Inferior parietal cortex (tissue), 1 donor: ENCODE data around the gene RGS6.

Experiments used
- DNase-seq: peaks from one replicate; pipeline ENCODE4 v3.0.0-alpha.2; 2016; ENCODE audit errors: extremely low spot score

Gene RGS6

GRCh38 chr14:72550513-72550912 lies 618.3 kb downstream of the RGS6 start:
- no peak for DNase-seq

GRCh38 chr14:72552236-72552635 lies 620.0 kb downstream of the RGS6 start:
- DNase-seq, result no peak

- no peak for DNase-seq
These were observed 620.9 kb downstream of the RGS6 start for GRCh38 chr14:72553161-72553560.

DNA sequence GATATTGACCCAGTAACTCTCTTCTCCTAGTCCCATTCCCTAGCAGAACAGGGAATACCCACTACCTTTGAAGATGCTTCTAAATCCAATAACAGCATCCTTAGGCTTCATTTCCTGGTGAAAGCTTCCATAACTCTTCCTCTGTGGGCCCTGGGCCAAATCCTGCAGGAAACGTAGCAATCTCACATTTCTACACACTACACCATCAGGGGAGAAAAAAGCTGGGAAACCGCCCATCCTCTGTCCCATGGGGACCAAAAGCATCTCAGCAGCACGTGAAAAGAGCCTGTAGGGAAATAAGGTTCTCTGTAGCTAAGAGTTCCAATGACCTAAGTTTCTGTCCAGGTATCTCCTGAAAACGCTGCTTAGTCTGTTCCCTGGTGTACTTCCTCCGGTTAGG lies 621.4 kb downstream of the RGS6 start:
- DNase-seq, result no peak

GRCh38 chr14:72554401-72554800 lies 622.2 kb downstream of the RGS6 start:
- no peak for DNase-seq

GRCh38 chr14:72554994-72555608 lies 622.9 kb downstream of the RGS6 start:
- DNase-seq, result no peak

GRCh38 chr14:72555609-72556000 lies 623.4 kb downstream of the RGS6 start:
- DNase-seq, result no peak

- DNase-seq, result no peak
These were observed 625.4 kb downstream of the RGS6 start for GRCh38 chr14:72557671-72558070.

DNA sequence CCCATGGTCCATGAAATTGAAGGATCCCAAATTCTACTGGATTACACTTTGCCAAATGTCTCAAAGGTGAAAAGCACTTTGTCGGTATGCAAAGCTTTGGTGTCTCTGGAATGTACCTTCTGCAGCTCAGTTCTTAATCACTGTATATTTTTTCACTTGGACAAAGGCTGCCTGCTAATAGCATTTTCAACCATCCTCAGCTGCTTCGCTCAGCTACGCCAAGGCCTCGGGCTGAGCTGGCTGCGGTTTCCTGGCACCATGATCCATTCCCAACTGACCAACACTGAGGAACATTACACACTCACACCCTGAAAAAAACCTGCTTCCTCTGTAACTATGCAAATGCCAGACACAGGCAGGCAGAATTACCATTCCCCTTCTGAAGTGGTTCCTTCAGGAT lies 626.5 kb downstream of the RGS6 start:
- no peak for DNase-seq

- no peak for DNase-seq
These were observed 627.0 kb downstream of the RGS6 start for GRCh38 chr14:72559202-72559601.

- no peak for DNase-seq
These were observed 627.5 kb downstream of the RGS6 start for GRCh38 chr14:72559669-72560255.

GRCh38 chr14:72560331-72560730 lies 628.1 kb downstream of the RGS6 start:
- DNase-seq, result no peak

- no peak for DNase-seq
These were observed 628.8 kb downstream of the RGS6 start for GRCh38 chr14:72560889-72561493.

DNA sequence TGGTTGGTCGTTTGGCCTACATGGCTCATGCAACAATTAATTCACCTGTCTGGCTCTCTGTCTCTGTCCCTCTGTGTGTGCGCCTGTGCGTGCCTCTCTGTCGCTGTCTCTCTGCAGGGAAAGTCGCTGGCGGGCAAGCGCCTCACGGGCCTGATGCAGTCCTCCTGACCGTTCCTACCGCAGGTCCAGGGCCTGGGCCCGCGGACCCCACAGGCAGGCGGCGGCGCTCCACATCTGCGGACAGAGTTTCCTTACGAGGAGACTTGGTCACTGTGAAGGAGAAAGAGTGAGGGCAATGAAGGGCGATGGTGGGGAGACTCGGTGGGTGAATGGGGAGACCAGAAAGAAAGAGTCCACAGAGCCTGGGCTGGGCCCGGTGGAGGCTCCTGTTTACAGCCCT lies 630.1 kb downstream of the RGS6 start:
- no peak for DNase-seq

GRCh38 chr14:72563676-72564075 lies 631.4 kb downstream of the RGS6 start:
- DNase-seq, result no peak

DNA sequence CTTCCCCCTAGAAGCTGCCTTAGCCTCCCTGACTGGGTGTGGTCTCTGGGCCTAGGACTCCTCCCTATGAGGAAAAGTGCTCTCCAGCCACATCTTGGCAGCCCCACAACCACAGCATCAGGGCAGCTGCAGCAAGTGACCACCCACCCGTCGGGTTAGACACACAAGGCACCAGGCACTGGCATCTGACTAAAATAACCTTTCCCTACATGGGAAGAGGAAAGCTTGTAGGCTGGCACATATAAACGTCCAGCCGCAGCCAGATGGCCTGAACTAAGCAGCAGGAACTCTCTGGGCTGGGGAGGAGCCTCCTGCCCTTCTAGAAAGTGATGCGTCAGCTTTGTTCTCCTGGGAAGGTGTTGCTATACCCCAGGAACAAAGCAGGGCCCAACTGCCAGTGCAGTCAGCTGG lies 632.9 kb downstream of the RGS6 start:
- no peak for DNase-seq

GRCh38 chr14:72565917-72566316 lies 633.7 kb downstream of the RGS6 start:
- no peak for DNase-seq

- no peak for DNase-seq
These were observed 635.0 kb downstream of the RGS6 start for GRCh38 chr14:72567226-72567625.

DNA sequence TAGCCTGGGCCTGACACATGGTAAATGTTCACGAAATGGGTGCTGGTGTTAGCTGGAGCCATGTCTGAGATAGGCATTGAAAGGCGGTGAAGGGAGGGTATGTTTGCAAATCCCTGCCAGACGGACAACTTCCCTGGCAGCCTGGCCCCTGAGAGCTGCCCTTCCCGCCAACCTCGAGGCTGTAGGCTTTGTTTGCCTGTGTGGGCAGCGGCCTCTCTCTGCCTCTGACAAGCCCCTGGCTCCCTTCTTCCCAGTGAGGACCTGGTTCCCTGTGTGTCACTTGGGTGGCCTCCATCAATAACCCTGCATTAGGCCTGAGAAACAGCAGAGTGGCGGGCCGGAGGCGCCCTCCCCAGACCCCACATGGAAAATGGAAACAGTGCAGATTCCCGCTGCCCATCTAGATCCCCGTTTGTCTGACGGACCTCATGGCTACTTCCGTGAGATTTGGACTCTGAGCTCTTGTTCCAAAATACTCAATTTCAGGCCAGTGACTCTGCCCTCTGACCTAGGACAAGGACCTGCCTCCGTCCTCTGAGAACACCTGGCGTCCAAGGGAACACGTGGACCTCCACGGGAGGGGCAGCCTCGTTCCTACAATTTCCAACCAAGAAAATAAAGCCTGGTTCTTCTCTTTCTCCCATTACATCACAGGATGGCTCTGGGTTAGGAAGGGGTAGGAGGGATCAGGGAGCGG lies 636.2 kb downstream of the RGS6 start:
- no peak for DNase-seq

GRCh38 chr14:72573725-72574417 lies 641.6 kb downstream of the RGS6 start:
- DNase-seq, result peak; percentile 50

DNA sequence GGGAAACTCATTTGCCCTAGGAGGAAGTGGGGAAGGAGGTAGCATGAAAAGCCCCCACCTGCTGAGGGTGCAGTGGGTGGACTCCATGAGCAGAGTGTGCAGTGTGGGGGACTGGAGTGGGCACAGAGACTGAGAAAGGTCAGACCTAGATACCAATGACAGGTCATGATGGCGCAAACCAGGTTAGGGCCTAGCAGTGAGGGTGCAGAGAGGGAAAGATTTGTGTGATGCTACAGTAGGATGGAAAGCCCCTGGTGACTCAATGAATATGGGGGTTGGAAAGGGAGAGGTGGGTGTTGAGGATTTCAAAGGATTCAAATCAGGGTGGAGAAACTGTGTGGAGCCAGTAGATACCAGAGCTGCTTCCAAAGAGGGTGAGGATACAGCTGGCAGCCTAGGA lies 642.5 kb downstream of the RGS6 start:
- DNase-seq, result no peak

DNA sequence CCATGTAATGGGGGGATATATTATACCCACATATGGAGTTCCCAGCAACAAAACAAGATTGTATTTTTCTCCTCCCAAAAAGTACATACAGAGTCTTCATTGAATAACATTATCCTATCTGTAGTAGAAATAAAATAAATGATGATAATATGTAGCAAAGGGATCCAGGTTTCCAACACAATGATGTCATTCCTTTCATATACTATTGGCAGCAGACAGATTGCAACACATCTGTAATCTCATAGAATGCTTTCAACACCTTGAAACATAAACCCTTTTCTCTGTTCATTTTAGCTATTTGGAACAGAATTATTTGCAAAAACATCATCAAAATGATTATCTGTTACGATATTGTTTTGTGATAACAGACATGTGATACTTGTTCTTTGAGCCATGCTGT lies 644.0 kb downstream of the RGS6 start:
- no peak for DNase-seq
